DMS153 treated with DMSO at 0.1 percent for 48 hours (cell line): ENCODE data around the gene ATP10A.
"Not testable (repeated sequence)": the region's sequence is repeated elsewhere in the genome, so short reads cannot be mapped to it uniquely, and the experiment has no call there.

Experiments
- DNase-seq: peaks from one replicate; lab custom pipeline; 2025; ENCODE audit not compliant: unreplicated experiment; lab: John Stamatoyannopoulos, UW

ATP10A gene

DNA sequence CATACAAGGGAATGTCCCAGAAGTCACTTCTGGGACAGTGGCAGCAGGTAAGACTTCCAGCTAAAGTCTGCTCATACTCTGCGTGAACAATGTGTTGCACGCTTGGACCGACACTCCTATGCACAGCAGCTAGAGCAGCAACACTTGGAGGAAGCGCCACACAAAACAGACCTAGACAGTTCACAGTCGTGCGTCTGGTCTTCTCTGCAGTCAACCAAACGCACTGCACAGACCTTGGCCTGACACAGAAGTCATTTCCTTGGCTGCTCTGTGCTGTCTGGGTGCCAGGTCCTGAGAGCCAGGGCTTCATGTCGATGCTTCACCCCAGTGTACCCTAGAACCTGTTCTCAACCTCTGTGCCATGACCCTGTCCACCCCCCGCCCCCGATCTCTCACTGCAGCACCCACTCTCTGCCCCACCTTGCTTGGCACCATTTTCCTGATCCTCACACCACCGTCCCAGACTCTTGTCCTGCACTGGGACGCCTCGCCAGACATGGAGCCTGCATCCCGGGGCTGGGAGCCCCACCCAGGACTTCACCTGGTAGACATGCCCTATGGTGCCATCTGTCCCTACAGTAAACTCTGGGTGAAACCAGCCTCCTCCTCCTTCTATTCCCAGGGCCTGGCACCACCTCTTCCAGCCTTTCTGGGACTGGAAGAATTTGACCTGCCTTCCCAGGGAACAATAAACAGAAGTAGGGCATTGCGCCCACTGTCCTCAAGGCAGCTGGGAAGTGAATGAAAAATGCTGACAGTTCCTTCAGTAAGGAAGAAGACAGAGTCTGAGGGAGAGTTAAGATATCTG is 3.1 kb downstream of the ATP10A start:
- DNase-seq, result no peak

- no peak for DNase-seq
These were observed 4.0 kb downstream of the ATP10A start for GRCh38 chr15:25858952-25859760.

GRCh38 chr15:25856059-25856458 is 7.1 kb downstream of the ATP10A start:
- not testable (repeated sequence) for DNase-seq

GRCh38 chr15:25852661-25853524 is 10.2 kb downstream of the ATP10A start:
- no peak for DNase-seq

- no peak for DNase-seq
These were observed 11.1 kb downstream of the ATP10A start for GRCh38 chr15:25852027-25852426.

- no peak for DNase-seq
These were observed 12.7 kb downstream of the ATP10A start for GRCh38 chr15:25850154-25851111.

DNA sequence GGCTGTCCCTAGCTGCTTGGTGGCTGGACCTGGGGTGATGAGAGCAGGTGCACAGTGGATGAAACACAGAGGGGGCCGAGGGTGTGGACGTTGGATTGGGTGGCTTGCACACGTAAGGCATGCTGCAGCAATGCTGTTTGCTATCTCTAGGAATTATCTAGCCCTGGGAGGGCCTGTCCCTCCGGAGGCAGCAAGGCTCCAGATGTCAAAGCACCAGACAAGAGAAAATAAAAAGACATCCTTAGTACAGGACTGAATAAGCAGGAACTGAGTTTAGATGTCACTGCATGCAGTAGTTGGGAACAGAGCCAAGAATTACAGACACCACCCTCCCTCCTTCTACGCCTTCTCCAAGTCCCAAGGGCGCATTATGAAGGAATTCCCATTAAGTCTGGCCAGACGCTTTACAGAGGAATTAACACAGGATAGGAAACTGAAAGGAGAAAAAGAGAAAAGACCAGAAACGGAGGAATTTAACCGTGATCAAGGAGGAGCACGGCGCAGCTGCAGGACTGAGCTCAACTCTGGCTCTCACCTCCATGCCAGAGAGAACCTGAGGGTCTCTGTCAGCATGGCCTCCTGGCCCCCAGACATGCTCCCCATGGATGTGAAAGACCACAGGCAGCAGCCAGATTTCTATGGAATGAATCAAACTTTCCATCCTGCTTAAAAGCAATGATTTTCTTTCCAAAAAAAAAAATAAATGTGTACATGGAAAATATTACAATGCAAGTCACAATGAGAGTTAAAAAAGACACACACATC is 13.8 kb downstream of the ATP10A start:
- no peak for DNase-seq

- no peak for DNase-seq
These were observed 14.4 kb downstream of the ATP10A start for GRCh38 chr15:25848784-25849156.

DNA sequence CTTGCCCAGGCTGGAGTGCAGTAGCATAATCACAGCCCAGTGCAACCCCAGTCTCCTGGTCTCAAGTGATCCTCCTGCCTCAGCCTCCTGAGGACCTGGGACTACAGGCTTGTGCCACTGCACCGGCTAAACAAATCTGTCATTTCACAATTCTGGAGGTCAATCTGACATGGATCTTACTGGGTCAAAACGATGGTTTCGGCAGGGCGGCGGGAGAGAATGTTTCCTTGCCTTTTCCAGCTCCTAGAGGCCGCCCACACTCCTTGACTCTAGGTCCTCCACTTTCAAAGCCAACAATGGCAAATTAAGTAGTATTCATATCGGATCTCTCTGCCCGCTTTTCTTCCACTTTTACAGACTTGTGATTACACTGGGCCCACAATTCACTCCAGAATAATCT is 14.8 kb downstream of the ATP10A start:
- no peak for DNase-seq

- DNase-seq, result no peak
These were observed 16.1 kb downstream of the ATP10A start for GRCh38 chr15:25847051-25847450.

DNA sequence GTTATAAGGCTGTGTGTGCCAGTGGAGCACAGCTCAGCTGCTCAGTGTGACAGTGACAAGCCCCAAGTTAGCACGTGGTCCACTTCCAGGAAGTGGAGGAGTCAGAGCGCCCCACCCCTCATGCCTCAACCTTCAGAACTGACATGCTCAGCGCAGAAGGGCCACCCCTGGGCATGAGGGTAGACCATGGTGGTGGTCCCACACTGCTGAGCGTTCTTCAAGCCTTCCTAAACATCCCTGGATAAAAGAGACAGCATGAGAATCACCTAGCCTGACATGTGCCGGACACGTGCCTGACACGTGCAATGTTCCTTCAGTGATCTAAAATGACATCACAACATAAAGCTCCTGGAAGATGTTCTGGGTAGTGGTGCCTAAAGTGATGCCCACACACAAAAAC is 16.8 kb downstream of the ATP10A start:
- DNase-seq, result no peak

- DNase-seq, result no peak
These were observed 18.0 kb downstream of the ATP10A start for GRCh38 chr15:25844981-25845680.

DNA sequence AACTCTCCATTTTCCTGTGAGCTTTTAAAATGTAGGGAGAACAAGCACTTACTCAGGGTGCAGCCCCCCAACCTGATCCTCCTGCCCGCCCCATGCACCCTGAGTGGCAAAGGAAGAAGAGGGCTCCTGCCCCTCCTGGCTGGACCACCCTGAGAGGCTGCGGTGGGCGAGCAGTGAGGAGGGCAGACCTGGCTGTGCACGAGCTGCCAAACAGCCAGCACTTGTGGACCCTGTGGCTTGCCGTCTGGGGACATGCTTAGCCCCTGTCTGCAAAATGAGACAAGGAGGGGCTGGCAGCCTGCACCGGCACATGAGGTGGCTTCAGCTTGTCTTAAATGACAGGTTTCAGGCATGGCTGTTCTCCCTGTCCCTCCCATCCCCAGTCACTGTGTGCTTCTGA is 18.6 kb downstream of the ATP10A start:
- no peak for DNase-seq

DNA sequence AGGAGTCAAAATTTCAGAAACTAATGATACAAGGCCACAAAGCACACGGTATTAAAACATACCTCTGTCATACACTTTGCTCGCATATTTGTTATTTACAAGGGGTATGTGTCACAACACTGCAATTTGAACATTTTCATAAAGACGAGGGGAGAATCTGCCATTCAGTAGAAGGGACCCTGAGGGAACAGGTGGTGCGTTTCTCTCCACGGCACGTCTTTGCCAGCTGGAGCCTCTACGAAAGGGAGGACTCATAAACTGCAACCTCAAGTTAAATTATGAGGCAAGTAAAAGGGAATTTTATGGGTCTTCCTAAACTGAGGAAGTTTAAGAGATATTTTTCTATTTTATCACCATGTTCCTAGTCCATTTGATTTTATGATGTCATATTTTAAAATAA is 19.1 kb downstream of the ATP10A start:
- DNase-seq, result no peak

- no peak for DNase-seq
These were observed 23.4 kb downstream of the ATP10A start for GRCh38 chr15:25839638-25840156.

GRCh38 chr15:25838871-25839195 is 24.3 kb downstream of the ATP10A start:
- no peak for DNase-seq

GRCh38 chr15:25838191-25838870 is 24.8 kb downstream of the ATP10A start:
- no peak for DNase-seq

GRCh38 chr15:25832158-25832557 is 31.0 kb downstream of the ATP10A start:
- DNase-seq, result no peak
